H9 (cell line): ENCODE results near the gene COL5A3. TPM values are rescaled to one million over a fixed set of nuclear protein-coding genes. Genes with fewer than 3 reads are reported as not detected.

Experiments
- DNase-seq: peaks from one replicate; pipeline ENCODE4 v3.0.0-alpha.2; 2017
- H2AFZ ChIP-seq: one replicate; pipeline ENCODE4 v1.6.1; 2013; ENCODE audit warnings: mild to moderate bottlenecking, low read length, control low read depth, moderate library complexity
- H2AK5ac ChIP-seq: 2 replicates; pipeline ENCODE4 v1.6.1; 2013; ENCODE audit warnings: low read length, control low read depth, mixed read lengths; ENCODE audit not compliant: insufficient read length
- H2BK120ac ChIP-seq: one replicate; pipeline ENCODE4 v1.6.1; 2013; ENCODE audit warnings: low read depth, mild to moderate bottlenecking, low read length, control low read depth, inconsistent platforms; ENCODE audit not compliant: poor library complexity, severe bottlenecking
- H2BK12ac ChIP-seq: 2 replicates; pipeline ENCODE4 v1.6.1; 2013; ENCODE audit warnings: low read length, control low read depth, mixed read lengths, low read depth; ENCODE audit not compliant: insufficient read length
- H2BK15ac ChIP-seq: 2 replicates; pipeline ENCODE4 v1.6.1; 2013; ENCODE audit warnings: low read depth, low read length, control low read depth
- H2BK20ac ChIP-seq: one replicate; pipeline ENCODE4 v1.6.1; 2013; ENCODE audit warnings: low read depth, mild to moderate bottlenecking, low read length, control low read depth, inconsistent platforms; ENCODE audit not compliant: poor library complexity, severe bottlenecking
- H2BK5ac ChIP-seq: 2 replicates; pipeline ENCODE4 v1.6.1; 2013; ENCODE audit warnings: low read length, control low read depth, mixed read lengths; ENCODE audit not compliant: insufficient read length
- H3K14ac ChIP-seq: 2 replicates; pipeline ENCODE4 v1.6.1; 2013; ENCODE audit warnings: low read length, control low read depth; ENCODE audit not compliant: insufficient read depth
- H3K18ac ChIP-seq: 2 replicates; pipeline ENCODE4 v1.6.1; 2013; ENCODE audit warnings: low read depth, mild to moderate bottlenecking, mixed read lengths, low read length, control low read depth; ENCODE audit not compliant: insufficient read length
- H3K23ac ChIP-seq: 2 replicates; pipeline ENCODE4 v1.6.1; 2013; ENCODE audit warnings: low read length, control low read depth, mixed read lengths, low read depth; ENCODE audit not compliant: insufficient read length
- H3K23me2 ChIP-seq: 2 replicates; pipeline ENCODE4 v1.6.1; 2013; ENCODE audit warnings: low read depth, mild to moderate bottlenecking, mixed read lengths, low read length, control low read depth; ENCODE audit not compliant: insufficient read length, poor library complexity, severe bottlenecking
- H3K27ac ChIP-seq: 2 replicates; pipeline ENCODE4 v1.5.1; 2013; ENCODE audit warnings: low read length, control low read depth, mixed read lengths, low read depth; ENCODE audit not compliant: insufficient read length
- H3K27me3 ChIP-seq: 2 replicates; pipeline ENCODE4 v1.6.1; 2013; ENCODE audit warnings: low read length, control low read depth, inconsistent platforms; ENCODE audit not compliant: insufficient read depth
- H3K4ac ChIP-seq: 2 replicates; pipeline ENCODE4 v1.6.1; 2013; ENCODE audit warnings: low read depth, mild to moderate bottlenecking, control low read depth, inconsistent platforms, low read length, moderate library complexity
- H3K4me1 ChIP-seq: 2 replicates; pipeline ENCODE4 v1.6.1; 2013; ENCODE audit warnings: low read length, control low read depth, inconsistent platforms; ENCODE audit not compliant: insufficient read depth
- H3K4me2 ChIP-seq: 2 replicates; pipeline ENCODE4 v1.6.1; 2013; ENCODE audit warnings: low read length, control low read depth, mixed read lengths; ENCODE audit not compliant: insufficient read length, insufficient read depth
- H3K56ac ChIP-seq: 2 replicates; pipeline ENCODE4 v1.6.1; 2013; ENCODE audit warnings: low read depth, mild to moderate bottlenecking, mixed read lengths, low read length, control low read depth; ENCODE audit not compliant: insufficient read length
- H3K79me1 ChIP-seq: 2 replicates; pipeline ENCODE4 v1.6.1; 2013; ENCODE audit warnings: low read depth, mild to moderate bottlenecking, moderate library complexity, low read length, control low read depth, inconsistent platforms; ENCODE audit not compliant: insufficient read depth, poor library complexity, severe bottlenecking
- H3K79me2 ChIP-seq: 2 replicates; pipeline ENCODE4 v1.6.1; 2013; ENCODE audit warnings: low read length, control low read depth, inconsistent platforms; ENCODE audit not compliant: insufficient read depth
- H3K9ac ChIP-seq: 2 replicates; pipeline ENCODE4 v1.6.1; 2013; ENCODE audit warnings: low read length, control low read depth, mixed read lengths; ENCODE audit not compliant: insufficient read length; ENCODE audit errors: extremely low read depth
- H3K9me3 ChIP-seq: one replicate; pipeline ENCODE4 v1.6.1; 2013; ENCODE audit warnings: low read depth, low read length, inconsistent platforms; ENCODE audit not compliant: control insufficient read depth
- H3T11ph ChIP-seq: one replicate; pipeline ENCODE4 v1.6.1; 2013; ENCODE audit warnings: mild to moderate bottlenecking, low read length, control low read depth, inconsistent platforms
- H4K20me1 ChIP-seq: one replicate; pipeline ENCODE4 v1.6.1; 2013; ENCODE audit not compliant: control insufficient read depth, insufficient read length, insufficient read depth
- H4K5ac ChIP-seq: 2 replicates; pipeline ENCODE4 v1.6.1; 2013; ENCODE audit warnings: low read depth, mild to moderate bottlenecking, mixed read lengths, low read length, control low read depth; ENCODE audit not compliant: insufficient read length
- H4K8ac ChIP-seq: replicated peaks from 2 replicates; pipeline ENCODE4 v1.6.1; 2013; ENCODE audit warnings: low read length, control low read depth, mixed read lengths, low read depth; ENCODE audit not compliant: insufficient read length
- H4K91ac ChIP-seq: 2 replicates; pipeline ENCODE4 v1.6.1; 2013; ENCODE audit warnings: low read depth, mild to moderate bottlenecking, moderate library complexity, mixed read lengths, low read length, control low read depth; ENCODE audit not compliant: insufficient read length
- H3K27ac Mint-ChIP-seq, 3 experiments: 2 replicates in 2 of 3; 3 replicates in 1 of 3; pipeline ENCODE4 v1.8.0; 2020 to 2021; ENCODE audit warnings: mixed read lengths in 3 of 3, mild to moderate bottlenecking in 1 of 3, moderate library complexity in 1 of 3
- H3K27me3 Mint-ChIP-seq: 2 replicates; pipeline ENCODE4 v1.8.0; 2021; ENCODE audit warnings: low read depth, mild to moderate bottlenecking, moderate library complexity, mixed read lengths
- H3K36me3 Mint-ChIP-seq, 3 experiments: 2 replicates in 2 of 3; 3 replicates in 1 of 3; pipeline ENCODE4 v1.8.0; 2020 to 2021; ENCODE audit warnings: low read depth in 3 of 3, mixed read lengths in 3 of 3; ENCODE audit not compliant: insufficient read depth in 1 of 3
- H3K4me1 Mint-ChIP-seq, 2 experiments: 2 replicates each; pipeline ENCODE4 v1.8.0; 2020; ENCODE audit warnings: mixed read lengths in 2 of 2
- H3K4me3 Mint-ChIP-seq, 2 experiments: 2 replicates in 1 of 2; 3 replicates in 1 of 2; pipeline ENCODE4 v1.8.0; 2020 to 2021; ENCODE audit warnings: mild to moderate bottlenecking in 2 of 2, mixed read lengths in 2 of 2, moderate library complexity in 1 of 2
- H3K9me3 Mint-ChIP-seq, 2 experiments: 2 replicates in 1 of 2; 3 replicates in 1 of 2; pipeline ENCODE4 v1.8.0; 2020; ENCODE audit warnings: mild to moderate bottlenecking in 2 of 2, mixed read lengths in 2 of 2, moderate library complexity in 1 of 2
- CTCF ChIP-seq: fragments of 200-600 bp; sonication (generic); conservative IDR thresholded peaks from 3 replicates; pipeline ENCODE4 v1.8.0; 2021; ENCODE audit warnings: antibody characterized with exemption, mild to moderate bottlenecking
- WGBS: extraction: QIAGEN DNeasy Blood & Tissue Kit; methylation state at CpG from one replicate; pipeline ENCODE4 v1.1.7; 2013; ENCODE audit warnings: missing lambda C conversion rate, low lambda C conversion rate, mixed read lengths; ENCODE audit not compliant: insufficient read length; ENCODE audit errors: extremely low coverage; 5-methylcytosine and 5-hydroxymethylcytosine counted together
- total RNA-seq: library from RNA; stranded (reverse); gene quantifications from 2 replicates; pipeline ENCODE4 v1.2.1, GENCODE V29; 2021

Gene COL5A3
- total RNA-seq, 1 experiment from 2014 or later = 0.72 TPM

GRCh38 chr19:9956956-9957355 lies 53.3 kb downstream of the COL5A3 start:
- no peak overlapping the region for H3K23ac ChIP-seq
- no peak overlapping the region for H2BK20ac ChIP-seq
- H2AK5ac ChIP-seq = no peak overlapping the region
- WGBS = no CpG with 5 or more reads among the region's 3 CpGs
- DNase-seq = no peak
- H2AFZ ChIP-seq = no peak overlapping the region
- peaks cover 2% of the 10 kb centered on the region for H3K23me2 ChIP-seq
- no peak overlapping the region for H3K4me2 ChIP-seq
- no peak overlapping the region for H2BK12ac ChIP-seq
- no peaks in the 10 kb centered on the region for H3K79me2 ChIP-seq
- no peak overlapping the region for H3K14ac ChIP-seq
- no peak overlapping the region for H3K27ac ChIP-seq
- peaks cover 5% of the 10 kb centered on the region; the same call in 1 of the 2 replicates for H3K4me1 ChIP-seq
- H3K18ac ChIP-seq = no peak overlapping the region
- H3K56ac ChIP-seq = no peak overlapping the region
- Mint-ChIP-seq H3K27me3 (peaks cover 5% of the 10 kb centered on the region), H3K4me1 (peaks cover 18 to 37% of the 10 kb centered on the region in 2 experiments), H3K27ac (no peak overlapping the region), H3K9me3 (no peaks in the 10 kb centered on the region), H3K4me3 (no peak overlapping the region), H3K36me3 (peaks cover 0 to 7% (median 2%) of the 10 kb centered on the region in 3 experiments; a peak in 1 of 7 replicates)
- no peak overlapping the region for H3K9ac ChIP-seq
- no peak overlapping the region for H3T11ph ChIP-seq
- H4K91ac ChIP-seq = no peak overlapping the region
- no peak overlapping the region for H4K8ac ChIP-seq
- no peaks in the 10 kb centered on the region for H3K27me3 ChIP-seq
- no peak overlapping the region for H2BK15ac ChIP-seq
- H3K4ac ChIP-seq = no peak overlapping the region
- no peak overlapping the region for H4K5ac ChIP-seq
- no peak overlapping the region for H2BK5ac ChIP-seq
- no peaks in the 10 kb centered on the region for H3K9me3 ChIP-seq
- H3K79me1 ChIP-seq = no peaks in the 10 kb centered on the region
- no peak for TF ChIP-seq CTCF
- H2BK120ac ChIP-seq = no peak overlapping the region
- H4K20me1 ChIP-seq = no peaks in the 10 kb centered on the region
